ENCODE data around the gene MCRIP1.

DNA sequence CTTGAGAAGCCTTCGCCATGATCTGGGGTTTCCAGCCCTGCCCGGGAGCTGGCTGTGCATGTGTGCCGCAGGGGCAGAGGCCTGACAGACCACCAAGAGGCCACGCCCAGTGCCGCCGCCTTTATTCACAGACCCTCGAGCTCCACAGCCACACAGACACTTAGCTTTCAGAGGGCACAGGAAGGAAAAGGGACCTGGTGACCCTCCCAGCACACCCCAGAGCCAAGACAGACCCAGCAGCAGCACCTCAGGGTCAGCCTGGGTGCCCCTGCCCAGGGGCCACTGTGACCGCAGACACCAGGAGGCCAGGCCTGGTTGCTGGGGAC is 10.8 kb downstream of the MCRIP1 start:
- TF ChIP-seq, protein P1, sequence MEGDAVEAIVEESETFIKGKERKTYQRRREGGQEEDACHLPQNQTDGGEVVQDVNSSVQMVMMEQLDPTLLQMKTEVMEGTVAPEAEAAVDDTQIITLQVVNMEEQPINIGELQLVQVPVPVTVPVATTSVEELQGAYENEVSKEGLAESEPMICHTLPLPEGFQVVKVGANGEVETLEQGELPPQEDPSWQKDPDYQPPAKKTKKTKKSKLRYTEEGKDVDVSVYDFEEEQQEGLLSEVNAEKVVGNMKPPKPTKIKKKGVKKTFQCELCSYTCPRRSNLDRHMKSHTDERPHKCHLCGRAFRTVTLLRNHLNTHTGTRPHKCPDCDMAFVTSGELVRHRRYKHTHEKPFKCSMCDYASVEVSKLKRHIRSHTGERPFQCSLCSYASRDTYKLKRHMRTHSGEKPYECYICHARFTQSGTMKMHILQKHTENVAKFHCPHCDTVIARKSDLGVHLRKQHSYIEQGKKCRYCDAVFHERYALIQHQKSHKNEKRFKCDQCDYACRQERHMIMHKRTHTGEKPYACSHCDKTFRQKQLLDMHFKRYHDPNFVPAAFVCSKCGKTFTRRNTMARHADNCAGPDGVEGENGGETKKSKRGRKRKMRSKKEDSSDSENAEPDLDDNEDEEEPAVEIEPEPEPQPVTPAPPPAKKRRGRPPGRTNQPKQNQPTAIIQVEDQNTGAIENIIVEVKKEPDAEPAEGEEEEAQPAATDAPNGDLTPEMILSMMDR (IDR thresholded peaks at IDR 0.05) = no peak
- TF ChIP-seq POLR2A (IDR thresholded peaks at IDR 0.05) = no peak
- no peak for TF ChIP-seq POLR2AphosphoS5 (IDR thresholded peaks at IDR 0.05)
- no peak for TF ChIP-seq EP300 (IDR thresholded peaks at IDR 0.05)
